Epithelial cell of prostate (primary cell): ENCODE results near the gene BEAN1.
"Not testable (repeated sequence)": the region's sequence is repeated elsewhere in the genome, so short reads cannot be mapped to it uniquely, and the experiment has no call there.

ENCODE experiments used
- DNase-seq: peaks from one replicate; pipeline ENCODE4 v3.0.0-alpha.2; 2011; ENCODE audit warnings: low read depth, low spot score
- H3K27ac ChIP-seq: fragments of 450-650 bp; 2 replicates; pipeline ENCODE4 v1.5.1; 2017; ENCODE audit warnings: mild to moderate bottlenecking

Gene BEAN1

DNA sequence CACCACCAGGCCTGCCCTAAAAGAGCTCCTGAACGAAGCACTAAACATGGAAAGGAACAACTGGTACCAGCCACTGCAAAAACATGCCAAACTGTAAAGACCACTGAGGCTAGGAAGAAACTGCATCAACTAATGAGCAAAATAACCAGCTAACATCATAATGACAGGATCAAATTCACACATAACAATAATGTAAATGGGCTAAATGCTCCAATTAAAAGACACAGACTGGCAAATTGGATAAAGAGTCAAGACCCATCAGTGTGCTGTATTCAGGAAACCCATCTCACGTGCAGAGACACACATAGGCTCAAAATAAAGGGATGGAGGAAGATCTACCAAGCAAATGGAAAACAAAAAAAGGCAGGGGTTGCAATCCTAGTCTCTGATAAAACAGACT lies 70.8 kb downstream of the BEAN1 start:
- H3K27ac ChIP-seq, DNase-seq: not testable (repeated sequence)

DNA sequence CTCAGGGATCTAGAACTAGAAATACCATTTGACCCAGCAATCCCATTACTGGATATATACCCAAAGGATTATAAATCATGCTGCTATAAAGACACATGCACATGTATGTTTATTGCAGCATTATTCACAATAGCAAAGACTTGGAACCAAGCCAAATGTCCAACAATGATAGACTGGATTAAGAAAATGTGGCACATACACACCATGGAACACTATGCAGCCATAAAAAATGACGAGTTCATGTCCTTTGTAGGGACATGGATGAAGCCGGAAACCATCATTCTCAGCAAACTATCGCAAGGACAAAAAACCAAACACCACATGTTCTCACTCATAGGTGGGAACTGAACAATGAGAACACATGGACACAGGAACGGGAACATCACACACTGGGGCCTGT lies 74.5 kb downstream of the BEAN1 start:
- DNase-seq, H3K27ac ChIP-seq: not testable (repeated sequence)

DNA sequence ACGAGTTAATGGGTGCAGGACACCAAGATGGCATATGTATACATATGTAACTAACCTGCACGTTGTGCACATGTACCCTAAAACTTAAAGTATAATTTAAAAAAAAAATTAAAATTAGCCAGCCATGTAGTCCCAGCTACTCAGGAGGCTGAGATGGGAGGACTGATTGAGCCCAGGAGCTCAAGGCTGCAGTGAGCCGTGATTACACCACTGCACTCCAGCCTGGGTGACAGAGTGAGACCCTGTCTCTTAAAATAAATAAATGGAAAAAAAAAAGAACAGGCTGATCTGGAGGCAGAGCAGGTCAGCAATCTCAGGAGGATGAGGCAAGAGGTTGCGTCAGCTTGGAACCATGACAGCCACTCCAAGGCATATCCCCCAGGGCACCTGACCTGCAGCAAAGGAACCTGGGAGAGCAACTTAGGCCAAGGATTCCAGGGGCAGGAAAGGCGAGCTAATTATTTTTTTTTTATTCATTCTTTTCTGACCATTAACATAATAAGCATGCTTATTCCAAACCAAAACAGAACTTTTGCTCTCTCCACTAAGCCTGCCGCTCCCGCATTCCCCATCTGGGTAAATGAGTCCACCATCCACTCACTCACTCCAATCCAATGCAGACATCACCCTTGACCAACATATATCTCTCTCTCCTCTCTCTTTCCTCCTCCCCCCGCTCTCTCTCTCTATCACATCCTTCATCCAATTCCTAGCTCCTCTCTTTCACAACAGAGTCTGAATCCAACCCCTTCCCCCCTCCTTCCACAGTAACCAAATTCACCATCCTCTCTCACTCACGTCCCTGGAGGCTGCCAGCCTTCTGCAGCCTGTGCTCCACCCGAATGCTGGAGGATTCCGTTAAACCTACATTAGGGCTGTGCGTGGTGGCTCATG lies 75.2 kb downstream of the BEAN1 start:
- DNase-seq = no peak

GRCh38 chr16:66503030-66503429 lies 75.9 kb downstream of the BEAN1 start:
- no peak for DNase-seq
- H3K27ac ChIP-seq = no peak overlapping the region

More for the DNA sequence above, 75.2 kb downstream of the BEAN1 start:
- H3K27ac ChIP-seq = no peak overlapping the region

- H3K27ac ChIP-seq = no peak overlapping the region
- DNase-seq = no peak
These were observed 76.5 kb downstream of the BEAN1 start for GRCh38 chr16:66503612-66504011.

GRCh38 chr16:66507731-66508239 lies 80.7 kb downstream of the BEAN1 start:
- peak overlapping the region; percentile 59 for H3K27ac ChIP-seq
- DNase-seq = no peak

DNA sequence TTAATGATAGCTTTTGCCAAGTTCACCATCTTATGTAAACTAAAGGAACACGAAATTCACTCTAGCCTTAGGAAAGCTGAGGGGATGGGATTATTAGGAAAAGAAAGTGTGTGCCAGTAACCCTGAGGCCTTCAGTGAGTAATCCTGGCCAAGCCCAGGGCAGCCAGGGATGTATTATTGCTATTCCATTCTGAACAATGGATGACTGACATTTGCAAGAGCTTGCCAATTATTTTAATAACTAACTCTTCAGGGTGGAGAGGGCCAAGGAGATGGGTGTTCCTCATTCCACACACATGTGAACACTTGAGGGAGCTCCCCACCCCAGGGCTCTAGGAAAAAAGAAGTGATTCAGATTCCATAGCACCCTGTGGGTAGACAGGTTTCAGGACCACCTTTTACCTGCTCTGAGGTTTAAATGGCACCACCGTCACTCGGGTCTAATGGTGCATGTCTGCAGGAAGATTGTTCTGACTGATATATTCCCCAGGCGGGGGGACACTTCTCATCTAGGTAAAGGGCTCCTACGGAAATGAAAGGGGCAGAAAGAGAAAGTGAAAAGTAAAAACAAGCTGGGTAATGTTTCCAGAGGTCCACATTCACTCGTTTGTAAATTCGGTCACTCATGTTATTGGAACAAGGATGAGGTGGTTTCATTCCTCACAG lies 81.3 kb downstream of the BEAN1 start:
- DNase-seq = peak; percentile 91
- H3K27ac ChIP-seq = peak overlapping the region; percentile 59

DNA sequence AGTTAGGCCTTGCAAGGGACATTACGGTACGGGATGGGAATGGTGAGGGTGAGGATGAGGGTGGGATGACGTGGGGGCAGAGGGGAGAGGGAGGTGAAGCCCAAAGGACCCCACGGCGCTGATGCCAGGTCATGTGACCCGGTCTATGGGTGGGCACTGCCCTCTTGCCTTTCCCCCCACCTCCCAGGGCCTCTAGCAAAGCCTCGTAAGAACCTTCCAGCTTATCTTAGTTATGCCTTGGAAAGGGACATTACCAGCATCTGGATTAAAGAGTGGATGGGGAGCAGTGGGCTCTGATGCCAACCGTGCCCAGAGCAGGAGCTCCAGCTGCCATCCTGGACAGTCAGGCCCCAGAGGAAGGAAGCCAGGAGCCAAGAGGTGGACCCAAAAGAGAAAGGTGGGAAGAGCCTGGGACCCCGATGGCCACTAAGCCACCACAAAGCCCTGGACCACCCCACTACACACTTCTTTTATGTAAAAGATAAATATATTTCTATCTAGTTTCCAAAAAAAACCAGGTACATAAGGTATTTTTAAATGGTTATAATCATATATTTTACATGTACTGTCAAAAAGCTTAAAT lies 81.9 kb downstream of the BEAN1 start:
- H3K27ac ChIP-seq = peak overlapping the region; percentile 59
- DNase-seq = no peak

- H3K27ac ChIP-seq = no peak overlapping the region
- DNase-seq = no peak
These were observed 82.5 kb downstream of the BEAN1 start for GRCh38 chr16:66509576-66509975.

DNA sequence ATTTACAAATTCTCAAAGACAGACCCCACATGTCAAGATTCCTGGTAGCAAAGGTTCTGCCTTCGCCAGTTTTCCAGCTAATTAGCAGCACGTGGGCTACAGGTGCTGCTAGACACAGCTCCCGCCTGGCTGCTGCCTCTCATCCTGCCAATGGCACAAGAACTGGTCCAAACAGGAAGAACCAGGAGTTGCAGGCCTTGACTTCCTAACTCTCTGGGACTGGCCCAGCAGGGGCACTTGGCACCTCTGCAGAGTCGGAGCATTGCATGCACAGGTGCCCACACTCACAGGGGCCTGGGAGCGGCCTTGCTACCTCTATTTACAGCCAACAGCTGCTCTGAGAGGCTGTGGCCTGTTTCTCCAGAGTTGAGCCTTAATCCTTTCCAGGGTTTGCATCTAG lies 83.2 kb downstream of the BEAN1 start:
- no peak for DNase-seq
- peak overlapping the region; percentile 78 for H3K27ac ChIP-seq

- DNase-seq = no peak
- peak overlapping the region; percentile 78 for H3K27ac ChIP-seq
These were observed 83.9 kb downstream of the BEAN1 start for GRCh38 chr16:66510711-66511601.

DNA sequence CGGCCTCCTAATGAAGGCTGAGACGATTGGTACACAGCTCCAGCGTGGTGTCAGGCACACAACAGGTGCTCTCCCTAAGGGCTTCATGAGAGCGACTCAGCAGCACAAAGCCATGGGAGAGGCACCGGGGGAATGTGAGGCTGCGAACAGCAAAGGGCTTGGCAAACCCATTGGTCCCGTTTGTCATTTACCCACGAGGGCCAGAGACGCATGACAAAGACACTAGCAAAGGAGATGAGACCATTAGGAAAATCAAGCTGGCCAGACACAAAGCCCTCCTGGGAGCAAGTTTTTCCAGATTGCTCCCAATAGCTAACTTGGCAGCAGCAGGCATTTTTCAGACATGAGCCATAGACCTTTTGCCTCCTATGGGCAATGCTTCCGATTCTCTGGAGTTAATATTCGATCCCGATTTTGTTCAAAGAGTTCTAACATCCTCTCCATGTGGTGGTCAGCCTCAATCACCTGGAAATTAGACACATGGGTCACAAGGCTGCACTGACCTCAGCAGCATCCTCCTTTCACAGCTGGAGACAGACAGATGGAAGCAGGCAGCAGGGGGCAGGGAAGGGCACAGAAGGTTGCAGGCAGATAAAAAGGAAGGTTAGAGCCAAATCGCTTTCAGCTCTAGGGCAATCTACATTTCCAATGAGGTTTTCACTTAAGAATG lies 84.6 kb downstream of the BEAN1 start:
- peak overlapping the region; percentile 78 for H3K27ac ChIP-seq
- DNase-seq = peak; percentile 34

DNA sequence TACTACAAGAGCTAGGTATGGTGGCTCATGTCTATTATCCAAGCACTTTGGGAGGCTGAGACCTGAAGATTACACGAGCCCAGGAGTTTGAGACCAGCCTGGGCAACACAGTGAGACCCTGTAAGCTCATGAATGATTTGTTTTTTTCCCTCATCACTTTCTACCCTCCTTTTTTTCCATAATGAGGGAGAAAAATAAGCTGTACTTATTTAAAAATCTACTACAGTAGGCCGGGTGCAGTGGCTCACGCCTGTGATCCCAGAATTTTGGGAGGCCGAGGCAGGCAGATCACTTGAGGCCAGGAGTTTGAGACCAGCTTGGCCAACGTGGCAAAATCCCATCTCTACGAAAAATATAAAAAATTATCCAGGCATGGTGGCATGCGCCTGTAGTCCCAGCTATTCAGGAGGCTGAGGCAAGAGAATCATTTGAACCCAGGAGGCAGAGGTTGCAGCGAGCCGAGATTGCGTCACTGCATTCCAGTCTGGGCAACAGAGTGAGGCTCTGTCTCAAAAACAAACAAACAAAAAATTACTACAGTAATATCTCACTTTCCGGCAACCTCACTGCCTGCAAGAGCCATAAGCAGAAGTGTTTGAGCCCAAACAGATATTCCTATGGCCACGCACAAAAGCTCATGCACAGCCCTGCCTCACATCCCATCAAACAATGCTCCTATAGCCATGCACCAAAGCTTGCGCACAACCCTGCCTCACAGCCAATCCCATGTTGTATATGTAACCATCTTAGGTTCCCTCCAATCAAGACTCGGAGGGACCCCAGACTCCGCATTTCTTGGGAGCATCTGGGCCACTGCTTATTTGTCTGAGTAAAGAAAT lies 85.4 kb downstream of the BEAN1 start:
- peak overlapping the region; percentile 78 for H3K27ac ChIP-seq
- DNase-seq = no peak

- no peak for DNase-seq
- H3K27ac ChIP-seq = peak overlapping the region; percentile 78
These were observed 86.1 kb downstream of the BEAN1 start for GRCh38 chr16:66513111-66513723.

DNA sequence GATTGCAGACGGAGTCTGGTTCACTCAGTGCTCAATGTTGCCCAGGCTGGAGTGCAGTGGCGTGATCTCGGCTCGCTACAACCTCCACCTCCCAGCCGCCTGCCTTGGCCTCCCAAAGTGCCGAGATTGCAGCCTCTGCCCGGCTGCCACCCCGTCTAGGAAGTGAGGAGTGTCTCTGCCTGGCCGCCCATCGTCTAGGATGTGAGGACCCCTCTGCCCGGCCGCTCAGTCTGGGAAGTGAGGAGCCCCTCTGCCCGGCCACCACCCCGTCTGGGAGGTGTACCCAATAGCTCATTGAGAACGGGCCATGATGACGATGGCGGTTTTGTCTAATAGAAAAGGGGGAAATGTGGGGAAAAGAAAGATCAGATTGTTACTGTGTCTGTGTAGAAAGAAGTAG lies 87.3 kb downstream of the BEAN1 start:
- H3K27ac ChIP-seq, DNase-seq: not testable (repeated sequence)

DNA sequence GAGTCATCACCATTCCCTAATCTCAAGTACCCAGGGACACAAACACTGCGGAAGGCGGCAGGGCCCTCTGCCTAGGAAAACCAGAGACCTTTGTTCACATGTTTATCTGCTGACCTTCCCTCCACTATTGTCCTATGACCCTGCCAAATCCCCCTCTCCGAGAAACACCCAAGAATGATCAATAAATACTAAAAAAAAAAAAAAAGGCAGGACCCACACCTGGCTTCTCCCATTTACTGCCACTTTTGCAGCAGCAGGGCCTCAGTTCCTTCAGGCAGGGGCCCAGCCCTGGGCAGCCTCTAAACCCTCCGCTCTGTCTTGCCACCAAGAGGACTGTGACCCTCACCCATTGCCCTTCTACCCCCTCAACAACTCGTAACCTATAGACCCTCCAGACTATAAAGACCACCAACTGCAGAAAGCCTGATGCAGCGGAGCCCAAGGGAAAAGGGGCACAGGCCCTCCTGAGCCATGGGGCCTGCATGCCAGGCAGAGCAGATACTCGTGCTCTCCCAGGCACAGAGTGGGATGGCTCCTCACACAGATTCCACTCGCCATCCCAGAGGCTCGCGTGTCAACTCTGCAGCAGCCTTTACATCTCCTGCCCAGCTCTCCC lies 88.0 kb downstream of the BEAN1 start:
- not testable (repeated sequence) for H3K27ac ChIP-seq, DNase-seq

GRCh38 chr16:66515596-66516508 lies 88.8 kb downstream of the BEAN1 start:
- DNase-seq = no peak
- peak overlapping the region; percentile 75 for H3K27ac ChIP-seq
